COLO829 (cell line): ENCODE measurements around the gene ETV6.
"Not testable (repeated sequence)": the region's sequence is repeated elsewhere in the genome, so short reads cannot be mapped to it uniquely, and the experiment has no call there.

Source experiments
- DNase-seq: peaks from one replicate; pipeline ENCODE4 v3.0.0; 2012; ENCODE audit warnings: low spot score

ETV6 gene

GRCh38 chr12:11888029-11888428, 238.6 kb downstream of the ETV6 start:
- DNase-seq, result no peak

- no peak for DNase-seq
Measured at GRCh38 chr12:11891346-11891745, 241.9 kb downstream of the ETV6 start.

GRCh38 chr12:11891754-11892386, 242.4 kb downstream of the ETV6 start:
- DNase-seq, result no peak

DNA sequence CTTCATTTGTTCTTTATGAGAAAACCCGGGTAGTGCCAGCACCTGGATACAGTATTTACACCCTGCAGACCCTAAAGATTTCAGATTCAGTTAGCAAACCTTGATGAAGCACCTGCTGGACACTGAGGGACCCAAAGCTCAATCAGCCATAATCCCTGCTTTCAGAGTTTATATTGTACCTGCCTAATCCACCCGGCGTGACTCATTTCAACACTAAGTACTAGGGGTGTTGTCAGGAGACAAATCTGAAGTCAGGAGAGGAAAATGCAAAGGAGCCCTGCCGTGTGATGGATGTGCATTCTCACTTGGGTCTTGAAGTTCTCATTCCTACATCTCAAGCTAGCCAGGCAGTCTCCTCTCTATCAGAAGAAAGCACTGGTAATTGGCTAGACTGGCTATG, 244.5 kb downstream of the ETV6 start:
- DNase-seq, result no peak

- DNase-seq, result no peak
Measured at GRCh38 chr12:11894890-11895289, 245.4 kb downstream of the ETV6 start.

DNA sequence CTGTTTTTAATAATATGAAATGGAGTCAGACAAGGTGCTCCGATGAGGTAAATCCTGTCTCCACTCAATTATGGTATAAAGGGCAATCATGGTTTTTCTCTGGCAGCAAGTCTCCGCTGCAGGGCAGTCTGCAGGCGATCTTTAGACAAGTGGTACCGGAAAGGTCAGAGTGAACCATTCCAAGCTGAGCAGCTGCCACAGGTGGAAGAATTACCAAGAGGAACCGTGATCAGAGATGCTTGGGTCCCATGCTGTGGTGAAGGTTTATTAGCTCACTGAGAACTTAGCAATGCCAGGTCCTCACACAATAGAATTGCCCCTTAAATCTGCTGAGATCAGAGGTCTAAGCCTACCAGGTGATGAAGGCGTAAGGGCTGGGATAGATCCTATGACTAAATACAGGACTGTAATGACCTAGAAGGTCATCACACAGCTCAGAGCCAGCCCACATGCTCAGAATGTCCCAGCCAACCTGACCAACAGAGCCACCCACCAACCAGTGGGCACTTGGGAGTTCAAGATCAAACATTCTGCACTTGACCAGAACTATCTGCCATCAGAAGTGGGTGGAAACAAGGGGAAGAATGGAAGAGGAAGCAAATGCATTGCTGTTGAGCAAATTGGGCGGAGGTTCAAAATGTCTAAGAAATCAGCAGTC, 246.1 kb downstream of the ETV6 start:
- DNase-seq, result no peak

- DNase-seq, result no peak
Measured at GRCh38 chr12:11896417-11896929, 247.0 kb downstream of the ETV6 start.

GRCh38 chr12:11897923-11898322, 248.4 kb downstream of the ETV6 start:
- no peak for DNase-seq

DNA sequence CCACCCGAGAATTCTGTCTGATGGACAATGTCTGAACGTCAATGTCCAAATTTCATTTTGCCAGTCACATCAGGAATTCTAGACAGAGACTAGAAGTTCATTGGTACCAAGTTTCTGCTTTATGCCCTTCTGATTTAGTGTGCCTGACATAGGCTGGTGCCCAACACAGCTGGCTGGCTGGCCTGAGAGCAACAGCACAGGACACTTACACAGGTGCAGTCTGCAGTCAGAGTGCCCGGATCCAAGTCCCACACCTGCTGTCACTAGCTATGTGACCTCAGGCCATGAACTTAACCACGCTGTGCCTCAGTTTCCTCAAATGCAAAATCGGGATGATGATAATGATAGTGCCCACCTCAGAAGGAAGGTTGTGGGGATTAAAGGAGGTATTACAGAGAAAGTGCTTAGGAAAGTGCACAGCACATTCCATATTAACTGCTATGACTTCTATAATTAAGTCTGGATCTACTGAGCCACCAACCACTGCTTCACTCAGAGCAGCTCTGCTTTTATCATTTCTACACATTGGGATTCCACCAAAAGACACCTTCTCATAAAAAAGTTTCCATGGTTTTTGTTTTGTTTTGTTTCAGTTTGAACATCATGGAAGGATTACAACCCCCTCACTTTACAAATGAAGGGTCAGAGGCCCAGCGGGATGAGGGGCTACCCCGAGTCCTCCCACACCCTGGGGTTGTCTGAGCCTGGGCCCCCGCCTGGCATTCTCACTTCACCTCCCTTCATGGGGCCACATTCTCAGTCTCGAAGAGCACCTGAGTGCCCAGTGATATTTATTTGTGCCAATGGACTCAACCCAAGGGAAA, 252.4 kb downstream of the ETV6 start:
- DNase-seq, result no peak

- no peak for DNase-seq
Measured at GRCh38 chr12:11902525-11902875, 253.0 kb downstream of the ETV6 start.

GRCh38 chr12:11904124-11904523, 254.7 kb downstream of the ETV6 start:
- no peak for DNase-seq

- DNase-seq, result no peak
Measured at GRCh38 chr12:11905534-11905933, 256.1 kb downstream of the ETV6 start.

- no peak for DNase-seq
Measured at GRCh38 chr12:11906286-11906935, 256.9 kb downstream of the ETV6 start.

GRCh38 chr12:11907625-11908024, 258.2 kb downstream of the ETV6 start:
- DNase-seq, result no peak

DNA sequence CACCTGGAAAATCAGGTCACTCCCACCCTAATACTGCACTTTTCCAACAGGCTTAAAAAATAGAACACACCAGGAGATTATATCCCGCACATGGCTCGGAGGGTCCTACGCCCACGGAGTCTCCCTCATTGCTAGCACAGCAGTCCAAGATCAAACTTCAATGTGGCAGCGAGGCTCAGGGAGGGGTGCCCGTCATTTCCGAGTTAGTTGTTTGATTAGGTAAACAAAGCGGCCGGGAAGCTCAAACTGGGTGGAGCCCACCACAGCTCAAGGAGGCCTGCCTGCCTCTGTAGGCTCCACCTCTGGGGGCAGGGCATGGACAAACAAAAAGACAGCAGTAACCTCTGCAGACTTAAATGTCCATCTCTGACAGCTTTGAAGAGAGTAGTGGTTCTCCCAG, 259.9 kb downstream of the ETV6 start:
- not testable (repeated sequence) for DNase-seq

- no peak for DNase-seq
Measured at GRCh38 chr12:11916113-11916512, 266.6 kb downstream of the ETV6 start.

- DNase-seq, result no peak
Measured at GRCh38 chr12:11916771-11917170, 267.3 kb downstream of the ETV6 start.

- no peak for DNase-seq
Measured at GRCh38 chr12:11917501-11917900, 268.0 kb downstream of the ETV6 start.

DNA sequence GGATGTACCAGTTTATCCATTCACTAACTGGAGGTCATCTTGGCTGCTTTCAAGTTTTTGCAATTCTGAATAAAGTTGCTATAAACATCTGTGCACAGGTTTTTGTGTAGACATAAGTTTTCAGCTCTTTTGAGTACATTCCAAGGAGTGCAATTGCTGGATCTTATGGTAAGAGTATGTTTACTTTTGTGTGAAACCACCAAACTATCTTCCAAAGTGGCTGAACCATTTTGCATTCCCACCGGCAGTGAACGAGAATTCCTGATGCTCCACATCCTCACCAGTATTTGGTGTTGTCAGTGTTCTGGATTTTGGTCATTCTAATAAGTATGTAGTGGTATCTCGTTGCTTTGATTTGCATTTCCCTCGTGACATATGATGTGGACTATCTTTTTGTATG, 270.8 kb downstream of the ETV6 start:
- no peak for DNase-seq

- DNase-seq, result peak; percentile 68
Measured at GRCh38 chr12:11922361-11922760, 272.9 kb downstream of the ETV6 start.

- no peak for DNase-seq
Measured at GRCh38 chr12:11923067-11923466, 273.6 kb downstream of the ETV6 start.

- no peak for DNase-seq
Measured at GRCh38 chr12:11927286-11927935, 277.9 kb downstream of the ETV6 start.
